Esophagus squamous epithelium (tissue), 5 donors: ENCODE results near the gene AFF3. TPM values are rescaled to one million over a fixed set of nuclear protein-coding genes. Genes with fewer than 3 reads are reported as not detected.
"Not testable (repeated sequence)": the region's sequence is repeated elsewhere in the genome, so short reads cannot be mapped to it uniquely, and the experiment has no call there.

Experiments used
- DNase-seq: peaks from one replicate; lab custom pipeline; 2025; lab: John Stamatoyannopoulos, UW
- H3K27ac ChIP-seq, 4 donors: fragments of 200-600 bp; sonication (generic); one replicate each; pipeline ENCODE4 v1.5.1; 2016 to 2019; ENCODE audit warnings: mild to moderate bottlenecking in 1 of 4
- H3K27me3 ChIP-seq, 4 donors: fragments of 200-600 bp; sonication (generic); 1 replicate in 3 of 4; 2 replicates in 1 of 4; pipeline versions ENCODE4 v1.5.1 to v1.6.0; 2017 to 2021; ENCODE audit warnings: antibody characterized with exemption in 1 of 4
- H3K36me3 ChIP-seq, 3 donors: fragments of 200-600 bp; sonication (generic); one replicate each; pipeline ENCODE4 v1.5.1; 2016 to 2019
- H3K4me1 ChIP-seq, 3 donors: fragments of 200-600 bp; sonication (generic); one replicate each; pipeline ENCODE4 v1.5.1; 2017 to 2019
- H3K4me3 ChIP-seq, 4 donors: fragments of 200-600 bp; sonication (generic); 1 replicate in 3 of 4; 2 replicates in 1 of 4; pipeline ENCODE4 v1.5.1; 2016 to 2019; ENCODE audit warnings: mild to moderate bottlenecking in 2 of 4, moderate library complexity in 1 of 4
- H3K9me3 ChIP-seq, 3 donors: fragments of 200-600 bp; sonication (generic); one replicate each; pipeline ENCODE4 v1.5.1; 2016 to 2019
- POLR2A ChIP-seq, 4 donors: fragments of 450-650 bp; IDR thresholded peaks; one replicate each; pipeline ENCODE4 v1.6.1; 2017; ENCODE audit warnings: antibody characterized with exemption in 4 of 4, mild to moderate bottlenecking in 4 of 4, moderate library complexity in 3 of 4
- WGBS, 2 donors: methylation state at CpG; one replicate each; pipeline ENCODE4 v1.1.5; 2018; 5-methylcytosine and 5-hydroxymethylcytosine counted together
- intact Hi-C: fragments of 100-400 bp; cut with DNase I; formaldehyde crosslinking; loops from one replicate; pipeline ENCODE4 v1.15.0; 2022
- total RNA-seq, 4 donors: library from RNA; depleted of rRNA; stranded (reverse); fragments of >200 nt; gene quantifications; one replicate each; pipeline ENCODE4 v1.1.0, GENCODE V29; 2016
- TF ChIP-seq, protein P1 (sequence below), 6 experiments: fragments of 450-650 bp in 4 of 6; fragments of 200-600 bp in 2 of 6; sonication (generic) in 2 of 6; IDR thresholded peaks; one replicate each; pipeline ENCODE4 v1.5.1; 2016 to 2019; ENCODE audit warnings: antibody characterized with exemption in 6 of 6, mild to moderate bottlenecking in 4 of 6, moderate library complexity in 4 of 6
- donor health status: DM: yes; HTN: yes; CAD: no.

AFF3 gene
- total RNA-seq, 4 donors from 2014 or later, result 1.2 to 9.7 (median 3.8) TPM

DNA sequence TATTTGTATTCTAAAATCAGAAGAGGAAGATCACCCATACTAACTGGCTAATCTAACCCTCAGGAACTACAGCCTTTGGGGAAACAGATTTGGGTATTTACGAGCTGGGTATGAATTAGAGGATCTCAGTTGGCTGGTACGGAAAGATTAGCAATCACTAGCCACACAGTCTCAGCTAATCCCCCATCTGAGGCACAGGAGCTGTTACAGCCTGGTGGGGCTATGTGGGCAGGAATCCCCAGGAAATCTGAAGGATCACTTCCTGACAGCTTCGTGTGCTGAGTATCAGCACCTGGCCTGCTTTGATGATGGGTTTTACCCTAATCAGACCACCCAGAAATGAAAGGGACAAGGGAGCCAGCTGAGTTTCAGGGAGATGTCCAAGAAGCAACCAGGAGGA, 206.3 kb downstream of the AFF3 start:
- no peak for DNase-seq
- H3K27ac ChIP-seq, result no peak overlapping the region
- 52 to 56% methylated on average over 3 of the region's 3 CpGs for WGBS, 2 donors
- no peaks in the 10 kb centered on the region for H3K9me3 ChIP-seq
- TF ChIP-seq, protein P1, sequence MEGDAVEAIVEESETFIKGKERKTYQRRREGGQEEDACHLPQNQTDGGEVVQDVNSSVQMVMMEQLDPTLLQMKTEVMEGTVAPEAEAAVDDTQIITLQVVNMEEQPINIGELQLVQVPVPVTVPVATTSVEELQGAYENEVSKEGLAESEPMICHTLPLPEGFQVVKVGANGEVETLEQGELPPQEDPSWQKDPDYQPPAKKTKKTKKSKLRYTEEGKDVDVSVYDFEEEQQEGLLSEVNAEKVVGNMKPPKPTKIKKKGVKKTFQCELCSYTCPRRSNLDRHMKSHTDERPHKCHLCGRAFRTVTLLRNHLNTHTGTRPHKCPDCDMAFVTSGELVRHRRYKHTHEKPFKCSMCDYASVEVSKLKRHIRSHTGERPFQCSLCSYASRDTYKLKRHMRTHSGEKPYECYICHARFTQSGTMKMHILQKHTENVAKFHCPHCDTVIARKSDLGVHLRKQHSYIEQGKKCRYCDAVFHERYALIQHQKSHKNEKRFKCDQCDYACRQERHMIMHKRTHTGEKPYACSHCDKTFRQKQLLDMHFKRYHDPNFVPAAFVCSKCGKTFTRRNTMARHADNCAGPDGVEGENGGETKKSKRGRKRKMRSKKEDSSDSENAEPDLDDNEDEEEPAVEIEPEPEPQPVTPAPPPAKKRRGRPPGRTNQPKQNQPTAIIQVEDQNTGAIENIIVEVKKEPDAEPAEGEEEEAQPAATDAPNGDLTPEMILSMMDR (IDR thresholded peaks at IDR 0.05), result no peak
- TF ChIP-seq POLR2A (IDR thresholded peaks at IDR 0.05), result no peak
- H3K4me3 ChIP-seq, result no peak overlapping the region
- H3K4me1 ChIP-seq, result no peaks in the 10 kb centered on the region
- intact Hi-C loops, result no loop called here
- H3K27me3 ChIP-seq, result no peaks in the 10 kb centered on the region
- no peaks in the 10 kb centered on the region for H3K36me3 ChIP-seq

GRCh38 chr2:99935662-99936061, 206.7 kb downstream of the AFF3 start:
- no peak for DNase-seq
- Histone ChIP-seq H3K27ac (no peak overlapping the region), H3K4me3 (no peak overlapping the region), H3K27me3 (no peaks in the 10 kb centered on the region), H3K9me3 (no peaks in the 10 kb centered on the region), H3K36me3 (no peaks in the 10 kb centered on the region), H3K4me1 (no peaks in the 10 kb centered on the region)
- no peak for TF ChIP-seq POLR2A (IDR thresholded peaks at IDR 0.05)
- TF ChIP-seq, protein P1 (IDR thresholded peaks at IDR 0.05), result no peak
- intact Hi-C loops, result no loop called here
- 75 to 82% methylated on average over 5 of the region's 5 CpGs for WGBS, 2 donors

GRCh38 chr2:99933894-99934650, 208.3 kb downstream of the AFF3 start:
- Histone ChIP-seq H3K36me3 (no peaks in the 10 kb centered on the region), H3K27ac (no peak overlapping the region), H3K9me3 (no peaks in the 10 kb centered on the region), H3K27me3 (no peaks in the 10 kb centered on the region), H3K4me3 (no peak overlapping the region), H3K4me1 (no peaks in the 10 kb centered on the region)
- 83 to 86% methylated on average over 4 to 5 of the region's 6 CpGs for WGBS, 2 donors
- intact Hi-C loops, result no loop called here
- no peak for DNase-seq
- TF ChIP-seq, protein P1 (IDR thresholded peaks at IDR 0.05), result no peak
- no peak for TF ChIP-seq POLR2A (IDR thresholded peaks at IDR 0.05)

GRCh38 chr2:99933491-99933890, 208.9 kb downstream of the AFF3 start:
- H3K4me1 ChIP-seq, H3K27ac ChIP-seq, DNase-seq, H3K9me3 ChIP-seq, H3K27me3 ChIP-seq, H3K36me3 ChIP-seq, intact Hi-C loops, H3K4me3 ChIP-seq: not testable (repeated sequence)
- WGBS, 2 donors, result 90% methylated on average over 3 of the region's 3 CpGs

DNA sequence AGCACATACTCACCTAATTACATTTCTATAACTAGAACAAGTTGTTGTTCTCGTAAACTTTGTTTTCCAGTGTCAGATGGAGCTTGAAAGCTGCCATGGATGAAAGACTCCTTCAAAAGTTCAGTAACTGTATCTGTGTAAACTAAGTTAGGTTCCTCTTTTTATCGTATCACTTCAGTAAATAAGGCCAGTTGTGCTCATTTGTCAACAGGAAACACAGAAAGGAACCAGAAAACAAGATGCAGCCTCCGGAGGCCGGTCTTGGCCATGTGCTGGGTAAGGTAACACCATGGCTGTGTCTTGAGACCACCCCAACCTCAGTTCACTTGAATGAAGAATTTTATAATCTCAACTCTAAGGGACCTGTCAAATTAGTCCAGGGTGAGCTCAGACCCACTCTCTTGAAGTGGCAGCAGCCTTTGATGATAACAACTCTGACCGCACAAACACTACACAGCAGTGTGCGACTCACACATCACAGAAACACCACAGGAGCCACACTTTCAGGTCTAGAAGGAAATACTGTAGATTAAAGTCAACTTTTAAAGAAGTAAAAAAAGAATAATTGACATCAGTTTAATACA, 213.8 kb downstream of the AFF3 start:
- no peaks in the 10 kb centered on the region for H3K4me1 ChIP-seq
- intact Hi-C loops, result no loop called here
- WGBS, 2 donors, result 76 to 80% methylated on average over 6 of the region's 6 CpGs
- no peaks in the 10 kb centered on the region for H3K36me3 ChIP-seq
- no peak overlapping the region for H3K4me3 ChIP-seq
- no peaks in the 10 kb centered on the region for H3K27me3 ChIP-seq
- H3K9me3 ChIP-seq, result no peaks in the 10 kb centered on the region
- no peak overlapping the region for H3K27ac ChIP-seq
- DNase-seq, result no peak
- TF ChIP-seq, protein P1 (IDR thresholded peaks at IDR 0.05), result no peak
- no peak for TF ChIP-seq POLR2A (IDR thresholded peaks at IDR 0.05)

- H3K4me3 ChIP-seq, DNase-seq, H3K36me3 ChIP-seq, H3K27me3 ChIP-seq, H3K27ac ChIP-seq, intact Hi-C loops, H3K9me3 ChIP-seq, H3K4me1 ChIP-seq: not testable (repeated sequence)
- WGBS, 2 donors, result 82 to 83% methylated on average over 7 of the region's 7 CpGs
Measured at GRCh38 chr2:99927690-99928207, 214.6 kb downstream of the AFF3 start.
